ENCODE results near the gene ADCK1.
"Not testable (repeated sequence)": the region's sequence is repeated elsewhere in the genome, so short reads cannot be mapped to it uniquely, and the experiment has no call there.

ADCK1 gene

GRCh38 chr14:77799863-77800730 lies at the start of gene ADCK1:
Gene ADCK1 (plus strand): TSS chr14:77800109. CDS start chr14:77818979, 18,870 bp downstream.
- Histone ChIP-seq H3K27me3 (ENCODE audit: low read depth) (no peaks in the 10 kb centered on the region), H3K36me3 (replicated peaks) (no peaks in the 10 kb centered on the region), H3K4me3 (peak within 1 kb of the TSS; percentile 67), H3K9me3 (no peaks in the 10 kb centered on the region), H3K4me1 (peaks cover 23% of the 10 kb centered on the region)
- peak; percentile 81 to 92 for DNase-seq (ENCODE audit: low spot score in 2 of 2)
- in situ Hi-C loops (cut with MboI; ENCODE audit: low sequenced_read_pairs): no loop called here

GRCh38 chr14:77752266-77752665 lies 47.6 kb upstream of the ADCK1 start:
- Histone ChIP-seq H3K9me3 (no peaks in the 10 kb centered on the region), H3K4me1 (no peaks in the 10 kb centered on the region), H3K4me3 (no peak overlapping the region), H3K27me3 (ENCODE audit: low read depth) (no peaks in the 10 kb centered on the region), H3K36me3 (replicated peaks) (peaks cover 62% of the 10 kb centered on the region)
- in situ Hi-C loops (cut with MboI; ENCODE audit: low sequenced_read_pairs): no loop called here
- DNase-seq (ENCODE audit: low spot score in 2 of 2): no peak

GRCh38 chr14:77752799-77753516 lies 47.0 kb upstream of the ADCK1 start:
- Histone ChIP-seq H3K27me3 (ENCODE audit: low read depth) (no peaks in the 10 kb centered on the region), H3K4me3 (no peak overlapping the region), H3K4me1 (no peaks in the 10 kb centered on the region), H3K9me3 (no peaks in the 10 kb centered on the region), H3K36me3 (replicated peaks) (peaks cover 62% of the 10 kb centered on the region)
- DNase-seq (ENCODE audit: low spot score in 2 of 2): no peak
- in situ Hi-C loops (cut with MboI; ENCODE audit: low sequenced_read_pairs): no loop called here

GRCh38 chr14:77760381-77761204 lies 39.3 kb upstream of the ADCK1 start, which contains the start of gene SNW1:
Gene SNW1 (minus strand): TSS chr14:77761156. CDS start chr14:77761127, 29 bp downstream.
- peak; percentile 59 to 94 for DNase-seq (ENCODE audit: low spot score in 2 of 2)
- no peaks in the 10 kb centered on the region for H3K27me3 ChIP-seq (ENCODE audit: low read depth)
- in situ Hi-C loops (cut with MboI; ENCODE audit: low sequenced_read_pairs): no loop called here
- peaks cover 7% of the 10 kb centered on the region for H3K36me3 ChIP-seq (replicated peaks)
- peaks cover 15% of the 10 kb centered on the region for H3K4me1 ChIP-seq
- no peaks in the 10 kb centered on the region for H3K9me3 ChIP-seq
- H3K4me3 ChIP-seq: peak within 1 kb of the TSS; percentile 76

- DNase-seq (ENCODE audit: low spot score in 2 of 2): peak; percentile 50 to 97
- in situ Hi-C loops (cut with MboI; ENCODE audit: low sequenced_read_pairs): no loop called here
- Histone ChIP-seq H3K4me3 (peak overlapping the region; percentile 76), H3K36me3 (replicated peaks) (peaks cover 7% of the 10 kb centered on the region), H3K4me1 (peaks cover 15% of the 10 kb centered on the region), H3K9me3 (no peaks in the 10 kb centered on the region), H3K27me3 (ENCODE audit: low read depth) (no peaks in the 10 kb centered on the region)
Observed at GRCh38 chr14:77761205-77761931, 38.5 kb upstream of the ADCK1 start.

GRCh38 chr14:77763316-77763715 lies 36.6 kb upstream of the ADCK1 start:
- in situ Hi-C loops (cut with MboI; ENCODE audit: low sequenced_read_pairs): no loop called here
- Histone ChIP-seq H3K4me3 (no peak overlapping the region), H3K27me3 (ENCODE audit: low read depth) (no peaks in the 10 kb centered on the region), H3K9me3 (no peaks in the 10 kb centered on the region), H3K4me1 (peaks cover 15% of the 10 kb centered on the region), H3K36me3 (replicated peaks) (peaks cover 7% of the 10 kb centered on the region)
- no peak for DNase-seq (ENCODE audit: low spot score in 2 of 2)

- Histone ChIP-seq H3K4me1 (peaks cover 15% of the 10 kb centered on the region), H3K36me3 (replicated peaks) (peaks cover under 1% of the 10 kb centered on the region; the same call in 1 of the 2 replicates), H3K4me3 (no peak overlapping the region), H3K27me3 (ENCODE audit: low read depth) (no peaks in the 10 kb centered on the region), H3K9me3 (no peaks in the 10 kb centered on the region)
- in situ Hi-C loops (cut with MboI; ENCODE audit: low sequenced_read_pairs): no loop called here
- no peak for DNase-seq (ENCODE audit: low spot score in 2 of 2)
Observed at GRCh38 chr14:77763978-77764377, 35.9 kb upstream of the ADCK1 start.

GRCh38 chr14:77768442-77769069 lies 31.4 kb upstream of the ADCK1 start:
- H3K9me3 ChIP-seq; H3K4me3 ChIP-seq; in situ Hi-C loops (cut with MboI; ENCODE audit: low sequenced_read_pairs); DNase-seq (ENCODE audit: low spot score in 2 of 2); H3K4me1 ChIP-seq; H3K36me3 ChIP-seq (replicated peaks); H3K27me3 ChIP-seq (ENCODE audit: low read depth): not testable (repeated sequence)

GRCh38 chr14:77773966-77774365 lies 25.9 kb upstream of the ADCK1 start:
- H3K4me3 ChIP-seq; H3K4me1 ChIP-seq; H3K36me3 ChIP-seq (replicated peaks); in situ Hi-C loops (cut with MboI; ENCODE audit: low sequenced_read_pairs); H3K27me3 ChIP-seq (ENCODE audit: low read depth); DNase-seq (ENCODE audit: low spot score in 2 of 2); H3K9me3 ChIP-seq: not testable (repeated sequence)

GRCh38 chr14:77782202-77782601 lies 17.7 kb upstream of the ADCK1 start:
- Histone ChIP-seq H3K4me1 (peaks cover 13% of the 10 kb centered on the region), H3K36me3 (replicated peaks) (no peaks in the 10 kb centered on the region), H3K27me3 (ENCODE audit: low read depth) (no peaks in the 10 kb centered on the region), H3K4me3 (no peak overlapping the region), H3K9me3 (no peaks in the 10 kb centered on the region)
- in situ Hi-C loops (cut with MboI; ENCODE audit: low sequenced_read_pairs): no loop called here
- DNase-seq (ENCODE audit: low spot score in 2 of 2): no peak

GRCh38 chr14:77786148-77786547 lies 13.8 kb upstream of the ADCK1 start:
- H3K4me3 ChIP-seq: no peak overlapping the region
- peaks cover 13% of the 10 kb centered on the region for H3K4me1 ChIP-seq
- DNase-seq (ENCODE audit: low spot score in 2 of 2): peak; percentile 32 to 53
- H3K27me3 ChIP-seq (ENCODE audit: low read depth): no peaks in the 10 kb centered on the region
- H3K9me3 ChIP-seq: no peaks in the 10 kb centered on the region
- no peaks in the 10 kb centered on the region for H3K36me3 ChIP-seq (replicated peaks)
- in situ Hi-C loops (cut with MboI; ENCODE audit: low sequenced_read_pairs): no loop called here

- no peaks in the 10 kb centered on the region for H3K9me3 ChIP-seq
- no peaks in the 10 kb centered on the region for H3K27me3 ChIP-seq (ENCODE audit: low read depth)
- H3K4me3 ChIP-seq: no peak overlapping the region
- in situ Hi-C loops (cut with MboI; ENCODE audit: low sequenced_read_pairs): no loop called here
- H3K4me1 ChIP-seq: peaks cover 23% of the 10 kb centered on the region
- no peaks in the 10 kb centered on the region for H3K36me3 ChIP-seq (replicated peaks)
- DNase-seq (ENCODE audit: low spot score in 2 of 2): no peak
Observed at GRCh38 chr14:77790566-77791224, 9.2 kb upstream of the ADCK1 start.
